Uterus (tissue), 4 donors: ENCODE measurements around the gene ATP2C2. TPM values are rescaled to one million over a fixed set of nuclear protein-coding genes. Genes with fewer than 3 reads are reported as not detected.
"Not testable (repeated sequence)": the region's sequence is repeated elsewhere in the genome, so short reads cannot be mapped to it uniquely, and the experiment has no call there.

Source experiments
- DNase-seq, 2 donors: peaks; one replicate each; pipeline ENCODE4 v3.0.0-alpha.2; 2019 to 2020
- H3K27ac ChIP-seq, 2 donors: fragments of 200-600 bp; sonication (generic); 1 replicate in 1 of 2; 2 replicates in 1 of 2; pipeline ENCODE4 v1.5.1; 2016 to 2018
- H3K27me3 ChIP-seq, 2 donors: fragments of 200-600 bp; sonication (generic); one replicate each; pipeline ENCODE4 v1.5.1; 2018 to 2019; ENCODE audit warnings: control low read depth in 1 of 2
- H3K36me3 ChIP-seq, 2 donors: fragments of 200-600 bp; sonication (generic); one replicate each; pipeline ENCODE4 v1.5.1; 2019; ENCODE audit warnings: control low read depth in 1 of 2
- H3K4me1 ChIP-seq, 2 donors: fragments of 200-600 bp; sonication (generic); one replicate each; pipeline ENCODE4 v1.5.1; 2018 to 2019; ENCODE audit warnings: control low read depth in 1 of 2
- H3K4me3 ChIP-seq, 2 donors: fragments of 200-600 bp; sonication (generic); 1 replicate in 1 of 2; 2 replicates in 1 of 2; pipeline ENCODE4 v1.5.1; 2018 to 2019; ENCODE audit warnings: mild to moderate bottlenecking in 1 of 2
- H3K9me3 ChIP-seq, 2 donors: fragments of 200-600 bp; sonication (generic); one replicate each; pipeline ENCODE4 v1.5.1; 2019; ENCODE audit warnings: control low read depth in 1 of 2
- CTCF ChIP-seq, 4 experiments: fragments of 200-600 bp in 2 of 4; fragments of 450-650 bp in 2 of 4; sonication (generic) in 2 of 4; IDR thresholded peaks; one replicate each; pipeline ENCODE4 v1.5.1; 2016 to 2019; ENCODE audit warnings: antibody characterized with exemption in 4 of 4, mild to moderate bottlenecking in 2 of 4, moderate library complexity in 1 of 4
- POLR2A ChIP-seq, 2 donors: fragments of 450-650 bp; IDR thresholded peaks; one replicate each; pipeline ENCODE4 v1.6.1; 2016; ENCODE audit warnings: antibody characterized with exemption in 2 of 2, mild to moderate bottlenecking in 1 of 2, moderate library complexity in 1 of 2
- intact Hi-C: fragments of 100-400 bp; cut with DNase I; formaldehyde crosslinking; loops from one replicate; pipeline ENCODE4 v1.15.1; 2023; ENCODE audit warnings: low total_unique reads
- total RNA-seq, 4 donors: library from RNA; depleted of rRNA in 3 of 4; stranded (reverse); fragments of >200 nt in 3 of 4; gene quantifications; one replicate each; pipeline versions ENCODE4 v1.1.0 to v1.2.4, GENCODE V29; 2014 to 2023
- donor health status: DM: yes; HTN: yes; CAD: no.

ATP2C2 gene
- total RNA-seq, 4 donors from 2014 or later = 0.51 to 1.8 (median 0.84) TPM

GRCh38 chr16:84341528-84342295, 26.6 kb upstream of the ATP2C2 start:
- intact Hi-C loops = no loop called here
- no peak overlapping the region for H3K27ac ChIP-seq
- no peak for TF ChIP-seq POLR2A (IDR thresholded peaks at IDR 0.05)
- no peak for TF ChIP-seq CTCF (IDR thresholded peaks at IDR 0.05)
- no peaks in the 10 kb centered on the region for H3K36me3 ChIP-seq
- H3K9me3 ChIP-seq = no peaks in the 10 kb centered on the region
- no peaks in the 10 kb centered on the region for H3K4me1 ChIP-seq
- no peak overlapping the region for H3K4me3 ChIP-seq
- no peak for DNase-seq
- H3K27me3 ChIP-seq = no peaks in the 10 kb centered on the region

DNA sequence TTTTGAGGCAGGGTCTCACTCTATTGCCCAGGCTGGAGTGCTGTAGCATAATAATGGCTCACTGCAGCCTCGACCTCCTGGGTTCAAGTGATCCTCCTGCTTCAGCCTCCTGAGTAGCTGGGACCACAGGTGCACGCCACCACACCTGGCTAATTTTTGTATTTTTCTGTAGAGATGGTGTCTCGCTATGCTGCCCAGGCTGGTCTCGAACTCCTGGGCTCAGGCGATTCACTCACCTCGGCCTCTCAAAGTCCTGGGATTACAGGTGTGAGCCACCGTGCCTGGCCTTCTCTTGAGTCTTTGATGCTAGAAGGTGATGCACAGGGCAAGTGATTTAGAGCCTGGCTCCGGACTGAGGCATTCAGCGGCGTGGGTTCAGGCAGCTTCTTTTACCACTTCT, 24.5 kb upstream of the ATP2C2 start:
- H3K27ac ChIP-seq, intact Hi-C loops, H3K9me3 ChIP-seq, DNase-seq, H3K27me3 ChIP-seq, H3K36me3 ChIP-seq, H3K4me1 ChIP-seq, H3K4me3 ChIP-seq: not testable (repeated sequence)

GRCh38 chr16:84344781-84345180, 23.6 kb upstream of the ATP2C2 start:
- no peaks in the 10 kb centered on the region for H3K4me1 ChIP-seq
- H3K4me3 ChIP-seq = no peak overlapping the region
- no peak overlapping the region for H3K27ac ChIP-seq
- H3K27me3 ChIP-seq = no peaks in the 10 kb centered on the region
- H3K9me3 ChIP-seq = no peaks in the 10 kb centered on the region
- no peak for DNase-seq
- no peak for TF ChIP-seq POLR2A (IDR thresholded peaks at IDR 0.05)
- H3K36me3 ChIP-seq = no peaks in the 10 kb centered on the region
- intact Hi-C loops = no loop called here

- no peaks in the 10 kb centered on the region for H3K9me3 ChIP-seq
- H3K4me1 ChIP-seq = no peaks in the 10 kb centered on the region
- no peak overlapping the region for H3K4me3 ChIP-seq
- no peak for DNase-seq
- H3K36me3 ChIP-seq = no peaks in the 10 kb centered on the region
- intact Hi-C loops = no loop called here
- TF ChIP-seq CTCF (IDR thresholded peaks at IDR 0.05) (no peak), POLR2A (IDR thresholded peaks at IDR 0.05) (no peak)
- H3K27ac ChIP-seq = no peak overlapping the region
- no peaks in the 10 kb centered on the region for H3K27me3 ChIP-seq
Observed at GRCh38 chr16:84347161-84347560, 21.2 kb upstream of the ATP2C2 start.

- no peaks in the 10 kb centered on the region for H3K36me3 ChIP-seq
- TF ChIP-seq CTCF (IDR thresholded peaks at IDR 0.05) (no peak), POLR2A (IDR thresholded peaks at IDR 0.05) (no peak)
- H3K4me1 ChIP-seq = no peaks in the 10 kb centered on the region
- no peak for DNase-seq
- no peaks in the 10 kb centered on the region for H3K9me3 ChIP-seq
- intact Hi-C loops = no loop called here
- H3K27me3 ChIP-seq = no peaks in the 10 kb centered on the region
- no peak overlapping the region for H3K4me3 ChIP-seq
- no peak overlapping the region for H3K27ac ChIP-seq
Observed at GRCh38 chr16:84348386-84348888, 19.9 kb upstream of the ATP2C2 start.

GRCh38 chr16:84349862-84350684, 18.3 kb upstream of the ATP2C2 start:
- H3K9me3 ChIP-seq = no peaks in the 10 kb centered on the region
- H3K36me3 ChIP-seq = no peaks in the 10 kb centered on the region
- DNase-seq = no peak
- H3K27ac ChIP-seq = no peak overlapping the region
- H3K4me1 ChIP-seq = no peaks in the 10 kb centered on the region
- TF ChIP-seq CTCF (IDR thresholded peaks at IDR 0.05) (no peak), POLR2A (IDR thresholded peaks at IDR 0.05) (no peak)
- intact Hi-C loops = no loop called here
- H3K27me3 ChIP-seq = no peaks in the 10 kb centered on the region
- H3K4me3 ChIP-seq = no peak overlapping the region
